Natural killer cell treated with Interleukin-12 subunit alpha and Interleukin-12 subunit beta and Interleukin-15 and Interleukin-18, amount 100 ng/mL, for 72 hours (primary cell): ENCODE data around the gene CDYL. TPM values are rescaled to one million over a fixed set of nuclear protein-coding genes. Genes with fewer than 3 reads are reported as not detected.

Source experiments
- ATAC-seq, 2 donors: fragments of 150-1000 bp; cut with Tn5 transposase in 1 of 2; sonication (Bioruptor Pico), chemical (Tn5 transposase) in 1 of 2; 2 replicates each; pipeline ENCODE4 v1.10.0; 2021
- DNase-seq: peaks from one replicate; pipeline ENCODE4 v3.0.0; 2022; ENCODE audit warnings: low spot score
- H3K27ac Mint-ChIP-seq, 2 donors: 1 replicate in 1 of 2; 2 replicates in 1 of 2; pipeline ENCODE4 v1.8.0; 2022; ENCODE audit warnings: mixed read lengths in 2 of 2, mild to moderate bottlenecking in 1 of 2, moderate library complexity in 1 of 2
- H3K27me3 Mint-ChIP-seq, 2 donors: 1 replicate in 1 of 2; 2 replicates in 1 of 2; pipeline ENCODE4 v1.8.0; 2022; ENCODE audit warnings: mixed read lengths in 2 of 2
- H3K36me3 Mint-ChIP-seq: one replicate; pipeline ENCODE4 v1.8.0; 2022; ENCODE audit warnings: mixed read lengths
- H3K4me1 Mint-ChIP-seq, 2 donors: 1 replicate in 1 of 2; 2 replicates in 1 of 2; pipeline ENCODE4 v1.8.0; 2022; ENCODE audit warnings: low read depth in 2 of 2, mixed read lengths in 2 of 2, mild to moderate bottlenecking in 1 of 2
- H3K4me3 Mint-ChIP-seq: one replicate; pipeline ENCODE4 v1.8.0; 2022; ENCODE audit warnings: mixed read lengths
- H3K9me3 Mint-ChIP-seq: 2 replicates; pipeline ENCODE4 v1.8.0; 2022; ENCODE audit warnings: mixed read lengths
- total RNA-seq, 2 donors: library from RNA; stranded (reverse); gene quantifications; one replicate each; pipeline ENCODE4 v1.2.3, GENCODE V29; 2022

The CDYL gene
- total RNA-seq, 2 donors from 2014 or later = 52.5 to 58.7 TPM

DNA sequence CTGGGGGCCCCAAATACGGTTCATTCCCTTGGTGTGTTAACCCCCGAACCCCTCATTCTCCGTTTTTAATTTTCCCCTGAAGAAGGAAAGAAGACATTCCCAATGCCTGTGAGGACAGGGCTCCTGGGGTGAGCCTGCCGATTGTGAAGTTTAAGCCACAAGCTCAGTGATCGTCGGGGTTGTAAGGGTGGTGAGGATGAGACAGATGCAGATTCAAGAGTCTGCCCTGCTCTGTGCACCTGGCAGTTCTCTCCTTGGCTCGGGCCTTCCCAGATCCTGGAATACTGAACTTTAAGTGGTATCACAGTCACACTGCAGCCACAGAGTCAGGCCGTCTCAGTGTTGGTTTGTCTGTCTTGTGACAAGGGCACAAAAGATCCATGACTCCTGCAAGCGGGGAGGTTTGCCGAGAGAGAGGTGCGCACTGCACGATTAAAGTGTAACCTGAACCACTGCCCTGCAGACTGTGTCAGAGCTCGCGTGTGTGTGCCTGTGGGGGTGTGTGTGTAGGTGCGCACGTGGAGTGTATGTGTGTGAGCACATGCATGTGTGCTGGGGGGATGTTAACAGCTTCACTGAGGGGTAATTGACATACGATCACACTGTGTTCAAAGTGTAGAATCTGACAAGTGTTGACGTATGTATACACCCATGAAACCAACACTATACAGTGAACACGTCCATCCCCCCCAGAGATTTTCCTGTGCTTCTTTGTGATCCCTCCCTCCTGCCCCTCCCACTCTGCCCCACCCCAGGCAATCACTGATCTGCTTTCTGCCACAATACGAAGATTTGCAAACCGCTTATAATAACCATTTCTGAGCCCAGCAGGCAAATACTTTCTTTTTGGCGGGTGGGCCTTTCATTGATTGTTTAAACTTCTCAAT is 188.7 kb downstream of the CDYL start:
- ATAC-seq = peak in 1 of 2 donors; percentile 40
- DNase-seq = no peak
- Mint-ChIP-seq H3K27me3 (peaks cover 4 to 5% of the 10 kb centered on the region in 2 donors), H3K9me3 (no peaks in the 10 kb centered on the region), H3K4me3 (no peak overlapping the region), H3K4me1 (no peaks in the 10 kb centered on the region), H3K27ac (no peak overlapping the region), H3K36me3 (no peaks in the 10 kb centered on the region)

DNA sequence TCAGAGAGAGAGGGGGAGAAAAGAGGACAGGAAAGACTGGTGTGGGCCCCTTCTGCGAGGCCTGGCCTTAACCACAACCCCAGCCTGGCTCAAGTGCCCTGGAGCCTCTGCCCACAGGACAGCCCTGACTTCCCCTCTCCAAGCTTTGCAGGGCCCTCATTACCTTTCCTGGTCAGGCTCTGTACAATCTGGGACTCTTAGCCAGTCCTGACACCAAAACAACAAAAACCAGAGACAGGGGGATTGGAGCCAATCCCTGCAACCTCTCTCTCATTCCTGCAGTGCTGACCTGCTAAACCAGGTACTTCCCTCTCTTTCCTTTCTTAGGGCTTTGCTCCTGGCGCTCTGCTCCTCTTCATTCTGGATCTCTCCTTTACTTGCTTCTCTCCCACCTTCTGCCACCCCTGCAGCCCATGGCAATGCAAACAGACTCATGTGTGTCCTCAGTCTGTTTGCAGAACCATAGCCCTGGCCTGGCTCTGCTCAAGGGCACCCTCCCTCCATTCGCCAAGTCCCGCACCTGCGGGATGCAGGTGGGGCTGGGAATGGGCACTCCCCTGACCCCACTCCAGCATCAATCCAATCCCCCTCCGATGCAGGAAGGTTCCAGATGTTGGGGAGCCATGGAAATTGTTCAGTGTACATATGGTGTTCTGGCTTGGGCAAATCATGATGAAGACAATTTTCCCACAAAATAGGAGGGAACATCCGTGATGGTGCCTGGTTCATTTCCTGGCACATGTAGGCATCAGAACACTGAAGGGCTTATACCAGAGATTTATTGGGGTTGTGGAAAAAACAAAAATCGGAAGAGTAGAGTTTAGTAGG is 189.6 kb downstream of the CDYL start:
- no peaks in the 10 kb centered on the region for H3K4me1 Mint-ChIP-seq
- H3K27ac Mint-ChIP-seq = no peak overlapping the region
- H3K9me3 Mint-ChIP-seq = no peaks in the 10 kb centered on the region
- DNase-seq (no peak), ATAC-seq (no peak)
- H3K36me3 Mint-ChIP-seq = no peaks in the 10 kb centered on the region
- no peak overlapping the region for H3K4me3 Mint-ChIP-seq
- peaks cover 0 to 5% of the 10 kb centered on the region in 2 donors for H3K27me3 Mint-ChIP-seq

DNA sequence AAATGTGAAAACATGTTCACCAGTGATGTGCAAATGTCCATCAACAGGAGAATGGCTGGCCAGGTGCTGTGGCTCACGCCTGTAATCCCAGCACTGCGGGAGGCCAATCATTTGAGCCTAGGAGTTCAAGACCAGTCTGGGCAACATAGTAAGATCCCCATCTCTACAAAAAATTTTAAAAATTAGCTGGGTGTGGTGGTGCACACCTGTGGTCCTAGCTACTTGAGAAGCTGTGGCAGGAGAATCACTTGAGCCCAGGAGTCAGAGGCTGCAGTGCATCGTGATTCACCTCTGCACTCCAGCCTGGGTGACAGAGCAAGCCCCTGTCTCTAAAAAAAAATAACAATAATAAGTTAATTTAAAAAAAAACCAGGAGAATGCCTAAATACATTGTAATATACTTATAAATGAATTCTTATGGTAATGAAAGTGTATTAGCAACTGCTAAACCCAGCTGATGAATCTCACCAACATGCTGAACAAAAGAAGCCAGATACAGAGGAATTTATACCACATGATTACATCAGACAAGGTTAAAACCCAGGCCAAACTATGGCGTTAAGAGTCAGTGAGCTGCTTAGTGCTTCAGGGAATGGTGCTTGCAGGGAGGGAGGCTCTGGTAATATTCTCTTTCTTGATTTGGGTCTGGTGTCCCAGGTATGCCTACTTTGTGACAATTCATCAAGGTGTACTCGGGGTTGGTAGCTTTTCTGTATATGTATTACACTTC is 191.3 kb downstream of the CDYL start:
- no peaks in the 10 kb centered on the region for H3K36me3 Mint-ChIP-seq
- H3K27me3 Mint-ChIP-seq = peaks cover 6 to 7% of the 10 kb centered on the region in 2 donors
- no peaks in the 10 kb centered on the region for H3K9me3 Mint-ChIP-seq
- DNase-seq = no peak
- H3K27ac Mint-ChIP-seq = no peak overlapping the region
- no peaks in the 10 kb centered on the region for H3K4me1 Mint-ChIP-seq
- H3K4me3 Mint-ChIP-seq = no peak overlapping the region
- no peak for ATAC-seq

DNA sequence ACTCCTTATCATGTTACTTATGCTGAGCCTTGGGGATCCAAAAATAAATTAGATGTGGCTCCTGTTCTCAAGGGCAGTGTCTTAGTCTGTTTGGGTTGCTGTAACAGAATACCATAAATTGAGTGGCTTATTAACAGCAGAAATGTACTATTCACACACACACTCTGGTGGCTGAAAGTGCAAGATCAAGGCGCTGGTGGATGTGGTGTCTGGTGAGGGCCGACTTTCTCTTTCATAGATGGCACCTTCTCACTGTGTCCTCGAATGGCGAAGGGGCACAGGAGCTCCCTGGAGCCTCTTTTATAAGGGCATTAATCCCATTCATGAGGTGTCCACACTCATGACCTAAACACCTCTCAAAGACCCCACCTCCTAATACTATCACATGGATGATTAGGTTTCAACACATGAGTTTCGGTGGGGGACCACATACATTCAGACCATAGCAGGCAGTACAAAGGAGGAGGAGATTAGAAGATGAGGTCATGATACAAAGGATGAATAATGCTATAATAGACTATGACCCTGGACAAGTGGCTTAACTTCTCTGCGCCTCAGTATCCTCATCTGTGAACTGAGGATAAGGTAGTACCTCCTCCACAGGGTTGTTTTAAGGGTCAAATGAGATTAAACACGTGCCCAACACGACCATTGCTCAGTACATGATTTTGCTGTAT is 193.5 kb downstream of the CDYL start:
- H3K4me3 Mint-ChIP-seq = no peak overlapping the region
- ATAC-seq (no peak), DNase-seq (no peak)
- no peaks in the 10 kb centered on the region for H3K36me3 Mint-ChIP-seq
- peaks cover 6 to 9% of the 10 kb centered on the region in 2 donors for H3K27me3 Mint-ChIP-seq
- no peak overlapping the region for H3K27ac Mint-ChIP-seq
- H3K9me3 Mint-ChIP-seq = no peaks in the 10 kb centered on the region
- H3K4me1 Mint-ChIP-seq = no peaks in the 10 kb centered on the region

DNA sequence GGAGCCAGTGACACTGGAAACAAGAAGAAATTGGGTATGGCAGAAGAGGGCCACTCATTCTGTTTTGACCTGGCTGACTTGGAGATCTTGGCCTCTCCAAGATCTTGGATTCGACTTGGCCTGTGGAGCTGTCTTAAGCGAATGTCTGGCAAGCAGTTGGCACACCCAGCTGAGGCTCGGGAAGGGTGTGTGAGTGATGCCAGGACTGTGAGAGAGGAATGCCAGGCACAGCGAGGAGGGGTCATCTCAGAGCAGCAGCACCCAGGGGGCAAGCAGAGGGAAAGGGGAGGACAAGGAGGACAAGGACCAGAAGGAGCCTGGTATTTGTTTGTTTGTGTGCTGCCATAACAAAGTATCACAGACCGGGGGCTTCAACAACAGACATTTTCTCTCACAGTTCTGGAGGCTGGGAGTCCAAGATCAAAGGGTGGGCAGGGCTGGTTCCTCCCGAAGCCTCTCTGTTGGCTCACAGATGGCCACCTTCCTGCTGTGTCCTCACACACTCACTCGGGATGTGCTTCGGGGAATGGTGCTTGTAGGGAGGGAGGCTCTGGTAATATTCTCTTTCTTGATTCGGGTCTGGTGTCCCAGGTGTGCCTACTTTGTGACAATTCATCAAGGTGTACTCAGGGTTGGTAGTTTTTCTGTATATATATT is 194.7 kb downstream of the CDYL start:
- H3K9me3 Mint-ChIP-seq = no peaks in the 10 kb centered on the region
- no peak overlapping the region for H3K27ac Mint-ChIP-seq
- H3K4me1 Mint-ChIP-seq = no peaks in the 10 kb centered on the region
- ATAC-seq (no peak), DNase-seq (no peak)
- H3K36me3 Mint-ChIP-seq = no peaks in the 10 kb centered on the region
- H3K27me3 Mint-ChIP-seq = peaks cover 6 to 7% of the 10 kb centered on the region in 2 donors
- no peak overlapping the region for H3K4me3 Mint-ChIP-seq

DNA sequence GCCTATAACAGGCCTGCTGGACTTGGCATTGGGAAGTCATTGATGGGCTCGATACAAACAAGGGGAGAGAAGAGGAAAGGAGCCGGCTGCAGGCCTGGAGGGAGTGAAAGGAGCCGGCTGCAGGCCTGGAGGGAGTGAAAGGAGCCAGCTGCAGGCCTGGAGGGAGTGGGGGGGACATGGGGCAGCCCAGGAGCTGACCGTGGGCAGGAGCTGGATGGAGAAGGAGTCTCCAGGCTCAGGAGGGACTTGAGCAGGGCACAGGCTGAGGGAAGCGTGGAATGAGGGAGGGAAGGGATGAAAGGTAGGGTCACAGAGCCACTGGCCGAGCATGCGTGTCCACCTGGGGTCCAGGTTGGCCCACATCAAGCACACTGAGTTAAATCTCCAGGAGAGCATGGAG is 195.6 kb downstream of the CDYL start:
- H3K4me3 Mint-ChIP-seq = no peak overlapping the region
- peaks cover 2% of the 10 kb centered on the region for H3K36me3 Mint-ChIP-seq
- H3K4me1 Mint-ChIP-seq = no peaks in the 10 kb centered on the region
- H3K9me3 Mint-ChIP-seq = peaks cover 2% of the 10 kb centered on the region
- ATAC-seq = peak in 1 of 2 donors; percentile 20
- H3K27me3 Mint-ChIP-seq = peaks cover 6% of the 10 kb centered on the region in 2 donors
- no peak for DNase-seq
- no peak overlapping the region for H3K27ac Mint-ChIP-seq

DNA sequence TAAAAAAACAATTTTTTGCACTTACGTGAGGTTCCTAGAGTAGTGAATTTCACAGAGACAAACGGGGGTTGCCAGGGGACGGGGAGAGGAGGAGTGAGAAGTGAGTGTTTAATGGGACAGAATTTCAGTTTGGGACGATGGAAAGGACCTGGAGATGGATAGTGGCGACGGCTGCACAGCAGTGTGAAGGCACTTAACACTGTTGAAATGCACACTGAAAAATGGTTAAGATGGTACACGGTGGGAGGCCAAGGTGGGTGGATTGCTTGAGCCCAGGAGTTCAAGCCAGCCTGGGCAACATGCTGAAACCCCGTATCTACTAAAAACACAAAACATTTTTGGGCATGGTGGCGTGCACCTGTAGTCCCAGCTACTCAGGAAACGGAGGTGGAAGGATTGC is 196.2 kb downstream of the CDYL start:
- H3K9me3 Mint-ChIP-seq = peaks cover 5% of the 10 kb centered on the region
- H3K36me3 Mint-ChIP-seq = peaks cover 5% of the 10 kb centered on the region
- no peak overlapping the region for H3K27ac Mint-ChIP-seq
- no peaks in the 10 kb centered on the region for H3K4me1 Mint-ChIP-seq
- H3K4me3 Mint-ChIP-seq = no peak overlapping the region
- ATAC-seq (no peak), DNase-seq (no peak)
- peaks cover 6 to 10% of the 10 kb centered on the region in 2 donors for H3K27me3 Mint-ChIP-seq

DNA sequence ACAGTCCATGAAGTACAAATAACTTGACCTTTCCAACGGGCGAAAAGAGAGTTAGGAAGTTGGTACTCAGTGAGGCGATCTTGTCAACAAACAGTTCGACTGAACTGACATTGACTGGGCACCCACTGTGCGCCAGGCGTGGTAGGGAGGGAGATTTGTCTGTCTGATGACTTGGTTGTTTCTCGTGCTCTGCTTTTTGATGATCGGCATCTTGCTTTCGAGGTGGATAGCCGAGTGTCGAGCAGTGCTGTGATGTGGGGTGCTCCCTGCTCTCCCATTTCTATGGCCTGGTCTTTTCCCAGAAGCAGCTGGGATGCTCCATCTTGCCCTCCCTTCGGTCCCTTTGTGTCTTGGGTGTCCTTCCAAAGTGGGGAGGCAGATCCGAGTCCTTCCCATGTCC is 197.2 kb downstream of the CDYL start:
- H3K36me3 Mint-ChIP-seq = peaks cover 6% of the 10 kb centered on the region
- no peaks in the 10 kb centered on the region for H3K4me1 Mint-ChIP-seq
- H3K27me3 Mint-ChIP-seq = peaks cover 6 to 14% of the 10 kb centered on the region in 2 donors
- H3K4me3 Mint-ChIP-seq = no peak overlapping the region
- H3K9me3 Mint-ChIP-seq = peaks cover 5% of the 10 kb centered on the region
- no peak for DNase-seq
- no peak for ATAC-seq
- H3K27ac Mint-ChIP-seq = no peak overlapping the region

DNA sequence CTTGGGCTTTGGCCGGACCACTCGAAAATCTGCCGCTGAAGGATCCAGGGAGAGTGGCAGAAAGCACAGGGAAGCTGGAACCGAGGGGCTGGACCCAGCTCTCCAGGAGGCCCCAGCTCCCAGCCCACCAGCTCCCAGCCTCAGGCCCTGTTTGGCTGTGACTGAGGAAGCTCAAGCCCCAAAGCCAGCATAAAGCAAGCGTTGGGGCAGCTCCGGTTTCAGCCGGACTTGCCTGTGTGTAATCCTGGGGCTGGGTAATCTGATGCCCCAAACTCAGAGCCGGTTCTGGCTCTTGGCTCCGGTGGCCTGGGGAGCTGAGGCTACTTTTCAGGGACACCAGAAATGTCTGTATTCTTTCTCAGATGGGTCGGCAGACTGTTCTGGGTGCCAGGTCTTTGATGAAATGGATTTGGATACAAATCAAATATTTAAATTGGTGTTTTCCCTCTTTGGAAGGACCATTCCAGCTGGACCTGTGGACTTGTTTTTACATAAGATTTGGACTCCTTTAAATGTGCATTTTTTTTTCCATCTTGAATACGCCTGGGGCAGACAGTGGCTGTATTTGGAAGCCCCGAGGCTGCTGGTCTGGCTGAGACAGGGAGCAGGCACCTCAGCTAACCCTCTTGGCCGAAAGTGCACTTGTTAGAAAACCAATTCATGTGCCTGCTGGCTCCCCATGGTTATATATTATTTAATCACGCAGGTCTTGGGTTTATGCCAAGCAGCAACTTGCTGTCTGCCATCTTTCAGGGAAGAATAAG is 198.0 kb downstream of the CDYL start:
- Mint-ChIP-seq H3K27me3 (peaks cover 6 to 14% of the 10 kb centered on the region in 2 donors), H3K9me3 (peaks cover 5% of the 10 kb centered on the region), H3K27ac (no peak overlapping the region), H3K4me3 (no peak overlapping the region), H3K36me3 (peaks cover 11% of the 10 kb centered on the region), H3K4me1 (no peaks in the 10 kb centered on the region)
- DNase-seq (no peak), ATAC-seq (no peak)

DNA sequence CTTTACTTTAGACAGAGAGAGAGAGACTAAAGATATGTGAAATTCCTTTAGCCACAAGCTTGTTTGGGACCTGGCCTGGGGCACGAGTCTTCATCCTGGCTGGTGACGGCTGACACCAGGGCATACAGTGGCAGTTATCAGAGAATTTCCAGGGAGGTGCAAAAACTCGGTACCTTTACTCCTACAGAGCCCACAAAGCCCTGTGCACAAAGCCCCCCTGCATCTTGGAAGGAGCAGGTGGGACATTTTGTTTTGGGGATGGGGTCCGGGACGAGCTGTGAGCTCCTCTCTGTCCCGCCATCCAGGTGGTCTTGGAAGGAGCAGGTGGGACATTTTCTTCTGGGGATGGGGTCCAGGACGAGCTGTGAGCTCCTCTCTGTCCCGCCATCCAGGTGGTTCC is 198.8 kb downstream of the CDYL start:
- H3K36me3 Mint-ChIP-seq = peaks cover 19% of the 10 kb centered on the region
- H3K4me1 Mint-ChIP-seq = no peaks in the 10 kb centered on the region
- no peak overlapping the region for H3K27ac Mint-ChIP-seq
- peaks cover 9% of the 10 kb centered on the region for H3K9me3 Mint-ChIP-seq
- ATAC-seq (no peak), DNase-seq (no peak)
- no peak overlapping the region for H3K4me3 Mint-ChIP-seq
- peaks cover 6 to 16% of the 10 kb centered on the region in 2 donors for H3K27me3 Mint-ChIP-seq

DNA sequence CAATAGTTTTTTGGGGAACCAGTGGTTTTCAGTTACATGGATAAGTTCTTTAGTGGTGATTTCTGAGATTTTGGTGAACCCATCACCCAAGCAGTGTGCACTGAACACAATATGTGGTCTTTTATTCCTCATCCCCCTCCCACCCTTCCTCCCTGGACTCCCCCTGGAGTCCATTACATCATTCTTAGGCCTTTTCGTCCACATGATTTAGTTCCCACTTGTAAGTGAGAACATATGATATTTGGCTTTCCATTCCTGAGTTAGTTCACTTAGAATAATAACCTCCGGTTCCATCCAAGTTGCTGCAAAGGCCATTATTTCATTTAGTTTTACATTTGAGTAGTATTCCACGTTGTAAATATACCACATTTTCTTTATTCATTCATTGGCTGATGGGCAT is 199.3 kb downstream of the CDYL start:
- no peak overlapping the region for H3K4me3 Mint-ChIP-seq
- H3K4me1 Mint-ChIP-seq = no peaks in the 10 kb centered on the region
- peaks cover 19% of the 10 kb centered on the region for H3K36me3 Mint-ChIP-seq
- ATAC-seq (no peak), DNase-seq (no peak)
- H3K9me3 Mint-ChIP-seq = peaks cover 12% of the 10 kb centered on the region
- H3K27me3 Mint-ChIP-seq = peaks cover 6 to 16% of the 10 kb centered on the region in 2 donors
- H3K27ac Mint-ChIP-seq = no peak overlapping the region

DNA sequence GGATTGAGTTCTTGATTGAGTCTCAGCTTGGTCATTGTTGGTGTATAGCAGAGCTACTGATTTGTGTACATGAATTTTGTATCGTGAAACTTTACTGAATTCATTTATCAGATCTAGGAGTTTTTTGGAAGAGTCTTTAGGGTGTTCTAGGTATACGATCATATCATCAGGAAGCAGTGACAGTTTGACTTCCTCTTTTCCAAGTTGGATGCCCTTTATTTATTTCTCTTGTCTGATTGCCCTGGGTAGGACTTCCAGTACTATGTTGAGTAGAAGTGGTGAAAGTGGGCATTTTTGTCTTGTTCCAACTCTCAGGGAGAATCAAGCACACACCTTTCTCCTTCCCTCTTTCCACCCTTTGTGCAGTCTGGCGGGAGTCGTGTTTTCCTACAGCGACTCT is 201.3 kb downstream of the CDYL start:
- H3K27ac Mint-ChIP-seq = no peak overlapping the region
- H3K4me1 Mint-ChIP-seq = no peaks in the 10 kb centered on the region
- DNase-seq (no peak), ATAC-seq (no peak)
- H3K4me3 Mint-ChIP-seq = no peak overlapping the region
- H3K27me3 Mint-ChIP-seq = peaks cover 0 to 14% of the 10 kb centered on the region in 2 donors
- H3K36me3 Mint-ChIP-seq = peaks cover 19% of the 10 kb centered on the region
- peaks cover 12% of the 10 kb centered on the region for H3K9me3 Mint-ChIP-seq
